Measurements from ENCODE around the gene CFL2. TPM values are rescaled to one million over a fixed set of nuclear protein-coding genes. Genes with fewer than 3 reads are reported as not detected.
"Not testable (repeated sequence)": the region's sequence is repeated elsewhere in the genome, so short reads cannot be mapped to it uniquely, and the experiment has no call there.

The CFL2 gene
- total RNA-seq, 2 donors from 2014 or later, result 13.7 to 16.5 TPM

DNA sequence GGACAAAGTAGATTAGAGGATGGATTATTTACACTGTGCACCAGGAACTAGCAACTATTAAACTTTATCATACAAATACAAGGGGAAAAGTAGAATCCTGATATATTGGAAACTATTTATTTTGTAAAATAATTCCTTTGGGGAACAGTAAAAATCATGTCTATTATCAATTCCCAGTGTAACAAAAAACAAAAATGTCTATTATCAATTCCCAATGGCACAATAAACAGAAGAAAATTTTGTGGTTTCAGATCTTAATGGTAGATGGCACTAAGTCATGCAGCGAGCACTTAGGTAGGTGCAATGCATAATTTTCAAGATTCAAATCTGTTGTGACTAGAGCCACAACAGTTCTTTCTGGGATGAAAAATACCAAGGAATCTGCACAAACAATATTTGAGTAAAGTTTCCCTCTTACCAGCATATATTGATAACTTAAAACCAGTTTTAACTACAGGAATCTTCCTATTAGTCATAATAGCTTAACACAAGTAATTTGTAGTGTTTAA lies 13.7 kb downstream of the CFL2 start:
- H3K27ac Mint-ChIP-seq, result no peak overlapping the region
- H3K27ac ChIP-seq (ENCODE audit: low read depth, low read length), result no peak overlapping the region
- 86 to 96% methylated on average over 1 of the region's 1 CpG for WGBS, 2 experiments (ENCODE audit: insufficient coverage in 1 of 2, insufficient read length in 1 of 2)

DNA sequence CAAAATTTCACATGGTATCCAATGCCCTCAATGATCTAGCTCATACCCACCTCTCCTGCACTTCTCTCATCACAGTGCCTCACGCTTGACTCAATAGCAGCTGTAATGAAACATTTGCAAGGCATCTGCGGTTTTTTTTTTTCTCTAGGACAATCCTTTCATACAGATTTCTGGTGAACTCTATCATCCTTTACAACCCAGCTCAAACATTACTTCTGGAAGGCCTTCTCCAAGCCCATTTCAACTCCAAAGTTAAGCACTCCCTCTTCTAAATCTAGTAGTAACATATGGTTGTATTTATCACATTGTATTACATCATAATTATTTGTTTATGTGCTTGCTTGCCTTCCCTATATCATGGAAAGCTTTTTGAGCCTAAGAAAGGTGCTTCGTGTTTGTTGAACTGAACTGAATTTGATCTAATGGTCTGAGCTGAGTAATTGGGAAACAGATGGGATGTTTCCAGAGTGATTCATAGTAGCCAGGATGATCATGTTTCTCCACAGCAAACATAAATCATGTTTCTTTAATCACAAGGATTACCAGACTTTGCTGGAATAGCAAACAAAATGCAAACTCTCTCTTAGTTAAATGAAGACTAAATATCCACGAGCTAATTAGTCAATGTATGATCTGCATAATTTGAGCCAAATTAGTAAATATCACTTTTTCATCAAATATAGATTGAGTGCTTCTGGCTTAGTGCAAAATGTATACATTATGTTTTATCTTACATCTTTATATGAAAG lies 14.3 kb downstream of the CFL2 start:
- H3K27ac ChIP-seq (ENCODE audit: low read depth, low read length), result no peak overlapping the region
- no peak overlapping the region for H3K9ac ChIP-seq (ENCODE audit: extremely low read depth, low read length, poor library complexity, severe bottlenecking)
- Mint-ChIP-seq H3K4me3 (no peak overlapping the region), H3K27ac (no peak overlapping the region), H3K36me3 (ENCODE audit: low read depth) (no peaks in the 10 kb centered on the region), H3K4me1 (no peaks in the 10 kb centered on the region), H3K27me3 (ENCODE audit: insufficient read depth) (no peaks in the 10 kb centered on the region), H3K9me3 (no peaks in the 10 kb centered on the region)
- 60 to 89% methylated on average over 2 to 4 of the region's 4 CpGs for whole genome bisulfite sequencing, 2 experiments (ENCODE audit: insufficient coverage in 1 of 2, insufficient read length in 1 of 2)
- no peaks in the 10 kb centered on the region for H3K9me3 ChIP-seq (ENCODE audit: control insufficient read depth, low read length)
- no peaks in the 10 kb centered on the region for H3K36me3 ChIP-seq (ENCODE audit: control insufficient read depth, insufficient read depth, low read length)
- H3K4me1 ChIP-seq (ENCODE audit: control insufficient read depth, insufficient read depth, low read length), result no peaks in the 10 kb centered on the region
- H3K27me3 ChIP-seq (ENCODE audit: control insufficient read depth, insufficient read depth, low read length, poor library complexity, severe bottlenecking), result no peaks in the 10 kb centered on the region
- DNase-seq, result no peak
- no peak overlapping the region for H3K4me3 ChIP-seq (ENCODE audit: low read length)
- TF ChIP-seq, protein P1, sequence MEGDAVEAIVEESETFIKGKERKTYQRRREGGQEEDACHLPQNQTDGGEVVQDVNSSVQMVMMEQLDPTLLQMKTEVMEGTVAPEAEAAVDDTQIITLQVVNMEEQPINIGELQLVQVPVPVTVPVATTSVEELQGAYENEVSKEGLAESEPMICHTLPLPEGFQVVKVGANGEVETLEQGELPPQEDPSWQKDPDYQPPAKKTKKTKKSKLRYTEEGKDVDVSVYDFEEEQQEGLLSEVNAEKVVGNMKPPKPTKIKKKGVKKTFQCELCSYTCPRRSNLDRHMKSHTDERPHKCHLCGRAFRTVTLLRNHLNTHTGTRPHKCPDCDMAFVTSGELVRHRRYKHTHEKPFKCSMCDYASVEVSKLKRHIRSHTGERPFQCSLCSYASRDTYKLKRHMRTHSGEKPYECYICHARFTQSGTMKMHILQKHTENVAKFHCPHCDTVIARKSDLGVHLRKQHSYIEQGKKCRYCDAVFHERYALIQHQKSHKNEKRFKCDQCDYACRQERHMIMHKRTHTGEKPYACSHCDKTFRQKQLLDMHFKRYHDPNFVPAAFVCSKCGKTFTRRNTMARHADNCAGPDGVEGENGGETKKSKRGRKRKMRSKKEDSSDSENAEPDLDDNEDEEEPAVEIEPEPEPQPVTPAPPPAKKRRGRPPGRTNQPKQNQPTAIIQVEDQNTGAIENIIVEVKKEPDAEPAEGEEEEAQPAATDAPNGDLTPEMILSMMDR (conservative IDR thresholded peaks at IDR 0.05), result no peak

More for the DNA sequence above, 13.7 kb downstream of the CFL2 start:
- Mint-ChIP-seq H3K27me3 (ENCODE audit: insufficient read depth) (no peaks in the 10 kb centered on the region), H3K9me3 (no peaks in the 10 kb centered on the region), H3K4me3 (no peak overlapping the region), H3K36me3 (ENCODE audit: low read depth) (no peaks in the 10 kb centered on the region), H3K4me1 (no peaks in the 10 kb centered on the region)
- Histone ChIP-seq H3K27me3 (ENCODE audit: control insufficient read depth, insufficient read depth, low read length, poor library complexity, severe bottlenecking) (no peaks in the 10 kb centered on the region), H3K4me1 (ENCODE audit: control insufficient read depth, insufficient read depth, low read length) (no peaks in the 10 kb centered on the region), H3K36me3 (ENCODE audit: control insufficient read depth, insufficient read depth, low read length) (no peaks in the 10 kb centered on the region), H3K4me3 (ENCODE audit: low read length) (no peak overlapping the region), H3K9me3 (ENCODE audit: control insufficient read depth, low read length) (no peaks in the 10 kb centered on the region), H3K9ac (ENCODE audit: extremely low read depth, low read length, poor library complexity, severe bottlenecking) (no peak overlapping the region)
- no peak for DNase-seq
- TF ChIP-seq, protein P1 (conservative IDR thresholded peaks at IDR 0.05), result no peak

DNA sequence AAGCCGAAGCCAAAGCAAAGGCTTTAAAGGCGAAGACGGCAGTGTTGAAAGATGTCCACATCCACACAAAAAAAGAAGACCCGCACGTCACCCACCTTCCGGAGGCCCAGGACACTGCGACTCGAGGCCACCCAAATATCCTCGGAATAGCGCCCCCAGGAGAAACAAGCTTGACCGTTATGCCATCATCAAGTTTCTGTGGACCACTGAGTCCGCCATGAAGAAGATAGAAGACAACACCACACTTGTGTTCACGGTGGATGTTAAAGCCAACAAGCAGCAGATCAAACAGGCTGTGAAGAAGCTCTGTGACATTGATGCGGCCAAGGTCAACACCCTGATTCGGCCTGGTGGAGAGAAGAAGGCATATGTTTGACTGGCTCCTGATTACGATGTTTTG lies 20.2 kb downstream of the CFL2 start:
- not testable (repeated sequence) for H3K4me1 ChIP-seq (ENCODE audit: control insufficient read depth, insufficient read depth, low read length); H3K27me3 Mint-ChIP-seq (ENCODE audit: insufficient read depth); H3K4me3 ChIP-seq (ENCODE audit: low read length); H3K9me3 ChIP-seq (ENCODE audit: control insufficient read depth, low read length); H3K36me3 Mint-ChIP-seq (ENCODE audit: low read depth); H3K27me3 ChIP-seq (ENCODE audit: control insufficient read depth, insufficient read depth, low read length, poor library complexity, severe bottlenecking); H3K27ac Mint-ChIP-seq; H3K4me3 Mint-ChIP-seq; H3K36me3 ChIP-seq (ENCODE audit: control insufficient read depth, insufficient read depth, low read length); DNase-seq; H3K9ac ChIP-seq (ENCODE audit: extremely low read depth, low read length, poor library complexity, severe bottlenecking); H3K9me3 Mint-ChIP-seq; H3K4me1 Mint-ChIP-seq; H3K27ac ChIP-seq (ENCODE audit: low read depth, low read length)
- 95 to 97% methylated on average over 14 to 16 of the region's 16 CpGs for WGBS, 2 experiments (ENCODE audit: insufficient coverage in 1 of 2, insufficient read length in 1 of 2)
